ENCODE measurements around the gene LSS.

The LSS gene

GRCh38 chr21:46228345-46229051 lies at the start of gene LSS:
LSS (minus strand) TSS chr21:46228774; CDS start chr21:46228745, 29 bp downstream.
- peak within 1 kb of the TSS; percentile 96 for H3K4me3 ChIP-seq (ENCODE audit: low read length)
- TF ChIP-seq ZNF274 (IDR thresholded peaks at IDR 0.05; ENCODE audit: low read depth, low read length), result no peak

- no peak for TF ChIP-seq ZNF274 (IDR thresholded peaks at IDR 0.05; ENCODE audit: low read depth, low read length)
- no peak overlapping the region for H3K4me3 ChIP-seq (ENCODE audit: low read length)
Measured at GRCh38 chr21:46274797-46275390, 46.3 kb upstream of the LSS start.

DNA sequence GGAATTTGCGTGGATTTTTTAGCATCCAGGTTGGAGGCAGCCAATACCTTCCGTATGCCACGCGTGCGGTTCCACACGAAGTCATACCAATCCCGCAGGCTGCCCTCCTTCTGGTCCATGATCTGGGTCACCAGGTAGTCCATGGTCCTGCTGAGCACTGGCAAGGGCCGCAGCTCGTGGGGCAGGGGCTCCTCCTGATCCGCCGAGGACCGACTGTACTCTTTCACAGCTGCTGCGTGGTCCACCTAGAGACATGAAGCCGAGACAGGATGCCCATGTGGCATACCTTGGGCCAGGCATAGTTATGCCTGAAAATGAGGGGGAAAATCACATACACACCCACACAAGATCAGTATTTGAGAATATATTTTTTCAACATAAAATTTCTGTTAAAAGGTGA lies 44.8 kb upstream of the LSS start:
- H3K4me3 ChIP-seq (ENCODE audit: low read length), result no peak overlapping the region
- no peak for TF ChIP-seq ZNF274 (IDR thresholded peaks at IDR 0.05; ENCODE audit: low read depth, low read length)

DNA sequence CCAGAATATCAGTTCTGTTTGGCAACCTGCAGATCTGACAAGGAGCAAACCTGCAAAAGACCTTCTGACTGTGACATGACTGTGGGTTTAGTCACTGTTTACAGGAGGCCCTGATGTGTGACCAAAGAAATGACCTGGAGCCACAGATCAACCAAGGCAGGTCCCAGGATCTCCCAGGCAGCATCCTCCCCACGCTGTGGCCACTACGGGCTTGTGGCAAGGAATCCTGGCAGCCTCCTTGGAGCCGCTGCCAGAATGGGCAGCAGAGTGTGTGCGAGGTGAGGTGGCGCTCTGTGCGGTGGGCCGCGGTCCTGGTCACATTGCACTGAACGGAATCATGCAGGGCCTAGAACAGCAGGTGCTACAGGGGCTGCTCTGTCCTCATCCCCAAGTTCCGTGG lies 40.9 kb upstream of the LSS start:
- TF ChIP-seq ZNF274 (IDR thresholded peaks at IDR 0.05; ENCODE audit: low read depth, low read length), result no peak
- no peak overlapping the region for H3K4me3 ChIP-seq (ENCODE audit: low read length)

DNA sequence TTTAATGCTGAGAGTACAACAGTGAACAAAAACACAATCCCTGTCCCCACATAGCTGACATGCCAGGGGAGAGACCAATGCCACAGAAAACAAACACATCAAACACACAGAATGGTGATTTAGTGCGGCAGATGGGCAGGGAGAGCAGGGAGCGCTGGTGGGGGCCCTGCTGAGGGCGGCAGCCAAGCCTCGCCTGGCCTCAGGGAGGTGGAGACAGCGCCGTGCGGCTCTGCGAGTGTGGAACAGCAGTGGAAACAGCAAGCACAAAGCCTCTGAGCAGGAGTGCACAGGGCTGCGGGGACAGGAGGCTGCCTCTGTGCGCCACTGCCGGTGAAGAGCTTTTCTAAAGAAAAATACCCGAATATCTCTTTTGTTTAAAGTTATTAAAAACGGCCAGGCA lies 39.8 kb upstream of the LSS start:
- no peak overlapping the region for H3K4me3 ChIP-seq (ENCODE audit: low read length)
- TF ChIP-seq ZNF274 (IDR thresholded peaks at IDR 0.05; ENCODE audit: low read depth, low read length), result no peak

DNA sequence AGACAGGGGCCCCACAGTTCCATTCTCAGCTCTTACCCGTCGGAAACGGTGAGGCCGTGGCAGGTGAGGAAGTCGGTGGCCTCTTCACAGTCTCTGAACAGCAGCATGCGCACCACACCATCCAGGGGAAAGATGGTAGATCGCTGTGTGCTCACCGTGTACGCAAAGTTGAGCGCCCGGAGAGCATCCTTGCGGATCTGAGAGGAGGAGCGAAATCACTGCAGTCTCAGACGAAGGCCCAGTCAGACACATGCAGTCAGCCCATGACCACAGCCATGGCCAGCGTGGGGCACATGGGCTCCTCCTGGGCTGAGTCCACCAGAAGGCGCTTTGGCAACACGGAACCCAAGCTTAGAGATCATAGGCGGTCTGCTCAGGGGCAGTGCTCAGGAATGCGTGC lies 38.4 kb upstream of the LSS start:
- no peak overlapping the region for H3K4me3 ChIP-seq (ENCODE audit: low read length)
- no peak for TF ChIP-seq ZNF274 (IDR thresholded peaks at IDR 0.05; ENCODE audit: low read depth, low read length)

DNA sequence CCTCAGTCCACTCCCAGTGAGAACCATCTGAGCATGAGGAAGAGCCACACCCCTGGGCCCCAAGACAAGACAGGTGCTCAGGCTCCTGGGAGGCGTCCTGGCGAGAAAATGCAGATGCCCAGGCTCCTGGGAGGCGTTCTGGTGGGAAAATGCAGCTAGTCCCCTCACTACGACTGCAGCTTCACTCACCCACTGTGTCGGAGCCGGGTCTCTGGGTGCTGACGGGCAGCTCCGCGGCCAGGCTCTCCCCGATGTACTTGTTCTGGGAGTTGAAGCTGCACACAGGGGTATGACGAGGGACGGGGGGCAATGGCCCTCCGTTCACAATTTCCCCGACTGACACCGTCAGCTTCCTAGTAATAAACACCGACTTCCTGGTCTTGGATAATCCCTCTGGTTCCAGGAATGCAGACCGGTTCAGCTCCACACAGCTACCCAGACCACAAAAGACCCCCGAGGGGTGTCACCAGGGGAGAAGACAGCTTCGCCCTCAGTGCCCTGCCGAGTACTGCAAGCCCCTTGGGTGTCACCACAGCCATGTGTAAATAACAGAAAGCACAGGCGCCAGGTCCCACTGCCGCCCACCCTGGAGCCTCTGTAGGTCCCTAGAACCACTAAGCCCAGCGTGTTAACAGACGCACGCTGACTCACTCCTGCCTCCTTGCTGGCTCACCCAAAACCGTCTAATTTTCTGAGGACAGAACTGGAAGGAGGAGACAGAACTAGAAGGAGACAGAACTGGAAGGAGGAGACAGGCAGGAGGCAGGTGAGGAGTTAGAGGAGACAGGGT lies 37.4 kb upstream of the LSS start:
- no peak overlapping the region for H3K4me3 ChIP-seq (ENCODE audit: low read length)
- no peak for TF ChIP-seq ZNF274 (IDR thresholded peaks at IDR 0.05; ENCODE audit: low read depth, low read length)

DNA sequence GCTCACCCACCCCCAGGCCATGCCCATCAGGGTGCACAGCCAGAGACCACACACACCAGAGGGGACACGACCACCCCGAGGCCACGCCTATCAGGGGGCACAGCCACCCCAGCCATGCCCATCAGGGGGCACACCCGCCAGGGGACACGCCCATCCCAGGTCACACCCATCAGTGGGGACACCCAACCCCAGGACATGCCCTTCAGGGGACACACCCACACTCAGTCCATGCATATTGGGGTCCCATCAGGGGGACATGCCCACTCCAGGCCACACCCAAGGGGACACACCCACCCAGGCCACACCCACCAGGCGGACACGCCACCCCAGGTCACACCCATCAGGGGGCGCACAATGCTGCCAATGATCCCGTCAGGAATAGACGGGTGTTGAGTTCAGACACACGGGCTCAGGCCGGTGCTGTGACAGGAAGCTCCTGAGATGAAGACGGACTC lies 36.1 kb upstream of the LSS start:
- no peak overlapping the region for H3K4me3 ChIP-seq (ENCODE audit: low read length)
- no peak for TF ChIP-seq ZNF274 (IDR thresholded peaks at IDR 0.05; ENCODE audit: low read depth, low read length)

GRCh38 chr21:46264046-46264689 lies 35.6 kb upstream of the LSS start:
- TF ChIP-seq ZNF274 (IDR thresholded peaks at IDR 0.05; ENCODE audit: low read depth, low read length), result no peak
- no peak overlapping the region for H3K4me3 ChIP-seq (ENCODE audit: low read length)

GRCh38 chr21:46256501-46256994 lies 28.0 kb upstream of the LSS start:
- no peak for TF ChIP-seq ZNF274 (IDR thresholded peaks at IDR 0.05; ENCODE audit: low read depth, low read length)
- no peak overlapping the region for H3K4me3 ChIP-seq (ENCODE audit: low read length)

GRCh38 chr21:46255758-46256337 lies 27.3 kb upstream of the LSS start:
- TF ChIP-seq ZNF274 (IDR thresholded peaks at IDR 0.05; ENCODE audit: low read depth, low read length), result no peak
- no peak overlapping the region for H3K4me3 ChIP-seq (ENCODE audit: low read length)

DNA sequence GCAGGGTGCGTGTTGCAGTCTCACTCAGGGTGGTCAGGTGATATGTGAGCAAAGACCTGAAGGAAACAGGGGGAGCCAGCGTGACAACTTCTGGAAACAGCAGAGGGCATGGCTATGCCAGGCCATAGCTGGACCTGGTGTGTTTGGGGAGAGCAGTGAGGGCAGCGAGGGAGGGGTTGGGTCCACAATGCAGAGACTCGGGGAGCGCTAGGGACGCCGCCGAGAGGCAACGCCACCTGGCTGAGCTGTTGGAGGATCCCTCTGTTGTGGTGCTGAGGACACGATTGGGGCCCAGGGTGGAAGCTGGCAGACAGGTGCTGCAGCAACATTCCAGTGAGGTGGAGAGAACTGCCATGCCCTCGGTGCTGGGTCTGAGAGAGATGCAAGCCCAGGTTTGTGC lies 26.6 kb upstream of the LSS start:
- H3K4me3 ChIP-seq (ENCODE audit: low read length), result no peak overlapping the region
- no peak for TF ChIP-seq ZNF274 (IDR thresholded peaks at IDR 0.05; ENCODE audit: low read depth, low read length)

- no peak for TF ChIP-seq ZNF274 (IDR thresholded peaks at IDR 0.05; ENCODE audit: low read depth, low read length)
- H3K4me3 ChIP-seq (ENCODE audit: low read length), result no peak overlapping the region
Measured at GRCh38 chr21:46254208-46254975, 25.8 kb upstream of the LSS start.

Data from GM08714 (cell line).